H9 (cell line): Measurements from ENCODE around the gene TFAP2E. TPM values are rescaled to one million over a fixed set of nuclear protein-coding genes. Genes with fewer than 3 reads are reported as not detected.

Experiments
- DNase-seq: peaks from one replicate; pipeline ENCODE4 v3.0.0-alpha.2; 2017
- H2AFZ ChIP-seq: one replicate; pipeline ENCODE4 v1.6.1; 2013; ENCODE audit warnings: mild to moderate bottlenecking, low read length, control low read depth, moderate library complexity
- H2AK5ac ChIP-seq: 2 replicates; pipeline ENCODE4 v1.6.1; 2013; ENCODE audit warnings: low read length, control low read depth, mixed read lengths; ENCODE audit not compliant: insufficient read length
- H2BK120ac ChIP-seq: one replicate; pipeline ENCODE4 v1.6.1; 2013; ENCODE audit warnings: low read depth, mild to moderate bottlenecking, low read length, control low read depth, inconsistent platforms; ENCODE audit not compliant: poor library complexity, severe bottlenecking
- H2BK12ac ChIP-seq: 2 replicates; pipeline ENCODE4 v1.6.1; 2013; ENCODE audit warnings: low read length, control low read depth, mixed read lengths, low read depth; ENCODE audit not compliant: insufficient read length
- H2BK15ac ChIP-seq: 2 replicates; pipeline ENCODE4 v1.6.1; 2013; ENCODE audit warnings: low read depth, low read length, control low read depth
- H2BK20ac ChIP-seq: one replicate; pipeline ENCODE4 v1.6.1; 2013; ENCODE audit warnings: low read depth, mild to moderate bottlenecking, low read length, control low read depth, inconsistent platforms; ENCODE audit not compliant: poor library complexity, severe bottlenecking
- H2BK5ac ChIP-seq: 2 replicates; pipeline ENCODE4 v1.6.1; 2013; ENCODE audit warnings: low read length, control low read depth, mixed read lengths; ENCODE audit not compliant: insufficient read length
- H3K14ac ChIP-seq: 2 replicates; pipeline ENCODE4 v1.6.1; 2013; ENCODE audit warnings: low read length, control low read depth; ENCODE audit not compliant: insufficient read depth
- H3K18ac ChIP-seq: 2 replicates; pipeline ENCODE4 v1.6.1; 2013; ENCODE audit warnings: low read depth, mild to moderate bottlenecking, mixed read lengths, low read length, control low read depth; ENCODE audit not compliant: insufficient read length
- H3K23ac ChIP-seq: 2 replicates; pipeline ENCODE4 v1.6.1; 2013; ENCODE audit warnings: low read length, control low read depth, mixed read lengths, low read depth; ENCODE audit not compliant: insufficient read length
- H3K23me2 ChIP-seq: 2 replicates; pipeline ENCODE4 v1.6.1; 2013; ENCODE audit warnings: low read depth, mild to moderate bottlenecking, mixed read lengths, low read length, control low read depth; ENCODE audit not compliant: insufficient read length, poor library complexity, severe bottlenecking
- H3K27ac ChIP-seq: 2 replicates; pipeline ENCODE4 v1.5.1; 2013; ENCODE audit warnings: low read length, control low read depth, mixed read lengths, low read depth; ENCODE audit not compliant: insufficient read length
- H3K27me3 ChIP-seq: 2 replicates; pipeline ENCODE4 v1.6.1; 2013; ENCODE audit warnings: low read length, control low read depth, inconsistent platforms; ENCODE audit not compliant: insufficient read depth
- H3K4ac ChIP-seq: 2 replicates; pipeline ENCODE4 v1.6.1; 2013; ENCODE audit warnings: low read depth, mild to moderate bottlenecking, control low read depth, inconsistent platforms, low read length, moderate library complexity
- H3K4me1 ChIP-seq: 2 replicates; pipeline ENCODE4 v1.6.1; 2013; ENCODE audit warnings: low read length, control low read depth, inconsistent platforms; ENCODE audit not compliant: insufficient read depth
- H3K4me2 ChIP-seq: 2 replicates; pipeline ENCODE4 v1.6.1; 2013; ENCODE audit warnings: low read length, control low read depth, mixed read lengths; ENCODE audit not compliant: insufficient read length, insufficient read depth
- H3K56ac ChIP-seq: 2 replicates; pipeline ENCODE4 v1.6.1; 2013; ENCODE audit warnings: low read depth, mild to moderate bottlenecking, mixed read lengths, low read length, control low read depth; ENCODE audit not compliant: insufficient read length
- H3K79me1 ChIP-seq: 2 replicates; pipeline ENCODE4 v1.6.1; 2013; ENCODE audit warnings: low read depth, mild to moderate bottlenecking, moderate library complexity, low read length, control low read depth, inconsistent platforms; ENCODE audit not compliant: insufficient read depth, poor library complexity, severe bottlenecking
- H3K79me2 ChIP-seq: 2 replicates; pipeline ENCODE4 v1.6.1; 2013; ENCODE audit warnings: low read length, control low read depth, inconsistent platforms; ENCODE audit not compliant: insufficient read depth
- H3K9ac ChIP-seq: 2 replicates; pipeline ENCODE4 v1.6.1; 2013; ENCODE audit warnings: low read length, control low read depth, mixed read lengths; ENCODE audit not compliant: insufficient read length; ENCODE audit errors: extremely low read depth
- H3K9me3 ChIP-seq: one replicate; pipeline ENCODE4 v1.6.1; 2013; ENCODE audit warnings: low read depth, low read length, inconsistent platforms; ENCODE audit not compliant: control insufficient read depth
- H3T11ph ChIP-seq: one replicate; pipeline ENCODE4 v1.6.1; 2013; ENCODE audit warnings: mild to moderate bottlenecking, low read length, control low read depth, inconsistent platforms
- H4K20me1 ChIP-seq: one replicate; pipeline ENCODE4 v1.6.1; 2013; ENCODE audit not compliant: control insufficient read depth, insufficient read length, insufficient read depth
- H4K5ac ChIP-seq: 2 replicates; pipeline ENCODE4 v1.6.1; 2013; ENCODE audit warnings: low read depth, mild to moderate bottlenecking, mixed read lengths, low read length, control low read depth; ENCODE audit not compliant: insufficient read length
- H4K8ac ChIP-seq: replicated peaks from 2 replicates; pipeline ENCODE4 v1.6.1; 2013; ENCODE audit warnings: low read length, control low read depth, mixed read lengths, low read depth; ENCODE audit not compliant: insufficient read length
- H4K91ac ChIP-seq: 2 replicates; pipeline ENCODE4 v1.6.1; 2013; ENCODE audit warnings: low read depth, mild to moderate bottlenecking, moderate library complexity, mixed read lengths, low read length, control low read depth; ENCODE audit not compliant: insufficient read length
- H3K27ac Mint-ChIP-seq, 3 experiments: 2 replicates in 2 of 3; 3 replicates in 1 of 3; pipeline ENCODE4 v1.8.0; 2020 to 2021; ENCODE audit warnings: mixed read lengths in 3 of 3, mild to moderate bottlenecking in 1 of 3, moderate library complexity in 1 of 3
- H3K27me3 Mint-ChIP-seq: 2 replicates; pipeline ENCODE4 v1.8.0; 2021; ENCODE audit warnings: low read depth, mild to moderate bottlenecking, moderate library complexity, mixed read lengths
- H3K36me3 Mint-ChIP-seq, 3 experiments: 2 replicates in 2 of 3; 3 replicates in 1 of 3; pipeline ENCODE4 v1.8.0; 2020 to 2021; ENCODE audit warnings: low read depth in 3 of 3, mixed read lengths in 3 of 3; ENCODE audit not compliant: insufficient read depth in 1 of 3
- H3K4me1 Mint-ChIP-seq, 2 experiments: 2 replicates each; pipeline ENCODE4 v1.8.0; 2020; ENCODE audit warnings: mixed read lengths in 2 of 2
- H3K4me3 Mint-ChIP-seq, 2 experiments: 2 replicates in 1 of 2; 3 replicates in 1 of 2; pipeline ENCODE4 v1.8.0; 2020 to 2021; ENCODE audit warnings: mild to moderate bottlenecking in 2 of 2, mixed read lengths in 2 of 2, moderate library complexity in 1 of 2
- H3K9me3 Mint-ChIP-seq, 2 experiments: 2 replicates in 1 of 2; 3 replicates in 1 of 2; pipeline ENCODE4 v1.8.0; 2020; ENCODE audit warnings: mild to moderate bottlenecking in 2 of 2, mixed read lengths in 2 of 2, moderate library complexity in 1 of 2
- total RNA-seq: library from RNA; stranded (reverse); gene quantifications from 2 replicates; pipeline ENCODE4 v1.2.1, GENCODE V29; 2021
- TF ChIP-seq, protein P1 (sequence below): fragments of 200-600 bp; sonication (generic); conservative IDR thresholded peaks from 3 replicates; pipeline ENCODE4 v1.8.0; 2021; ENCODE audit warnings: antibody characterized with exemption, mild to moderate bottlenecking

TFAP2E gene
- total RNA-seq, 1 experiment from 2014 or later: 0.70 TPM

- Mint-ChIP-seq H3K27ac (no peak overlapping the region), H3K9me3 (no peaks in the 10 kb centered on the region), H3K4me1 (peaks cover 7 to 12% of the 10 kb centered on the region in 2 experiments), H3K4me3 (no peak overlapping the region), H3K27me3 (no peaks in the 10 kb centered on the region), H3K36me3 (peaks cover 31 to 69% (median 61%) of the 10 kb centered on the region in 3 experiments; a peak in 6 of 7 replicates)
- Histone ChIP-seq H2BK20ac (no peak overlapping the region), H3K14ac (no peak overlapping the region), H2BK15ac (no peak overlapping the region), H3K23ac (no peak overlapping the region), H4K91ac (no peak overlapping the region), H3K9ac (no peak overlapping the region), H4K8ac (no peak overlapping the region), H3K4me1 (peaks cover 2% of the 10 kb centered on the region; the same call in 1 of the 2 replicates), H3K23me2 (no peaks in the 10 kb centered on the region), H3K9me3 (no peaks in the 10 kb centered on the region), H3K27me3 (no peaks in the 10 kb centered on the region), H2BK5ac (no peak overlapping the region), H3K79me1 (no peaks in the 10 kb centered on the region), H3K27ac (no peak overlapping the region), H3K18ac (no peak overlapping the region), H4K5ac (no peak overlapping the region), H4K20me1 (no peaks in the 10 kb centered on the region), H3T11ph (no peak overlapping the region), H2AK5ac (no peak overlapping the region), H2BK12ac (no peak overlapping the region), H2AFZ (no peak overlapping the region), H3K79me2 (peaks cover 12% of the 10 kb centered on the region; the same call in 1 of the 2 replicates), H3K4ac (no peak overlapping the region), H2BK120ac (no peak overlapping the region), H3K56ac (no peak overlapping the region), H3K4me2 (no peak overlapping the region)
- TF ChIP-seq, protein P1, sequence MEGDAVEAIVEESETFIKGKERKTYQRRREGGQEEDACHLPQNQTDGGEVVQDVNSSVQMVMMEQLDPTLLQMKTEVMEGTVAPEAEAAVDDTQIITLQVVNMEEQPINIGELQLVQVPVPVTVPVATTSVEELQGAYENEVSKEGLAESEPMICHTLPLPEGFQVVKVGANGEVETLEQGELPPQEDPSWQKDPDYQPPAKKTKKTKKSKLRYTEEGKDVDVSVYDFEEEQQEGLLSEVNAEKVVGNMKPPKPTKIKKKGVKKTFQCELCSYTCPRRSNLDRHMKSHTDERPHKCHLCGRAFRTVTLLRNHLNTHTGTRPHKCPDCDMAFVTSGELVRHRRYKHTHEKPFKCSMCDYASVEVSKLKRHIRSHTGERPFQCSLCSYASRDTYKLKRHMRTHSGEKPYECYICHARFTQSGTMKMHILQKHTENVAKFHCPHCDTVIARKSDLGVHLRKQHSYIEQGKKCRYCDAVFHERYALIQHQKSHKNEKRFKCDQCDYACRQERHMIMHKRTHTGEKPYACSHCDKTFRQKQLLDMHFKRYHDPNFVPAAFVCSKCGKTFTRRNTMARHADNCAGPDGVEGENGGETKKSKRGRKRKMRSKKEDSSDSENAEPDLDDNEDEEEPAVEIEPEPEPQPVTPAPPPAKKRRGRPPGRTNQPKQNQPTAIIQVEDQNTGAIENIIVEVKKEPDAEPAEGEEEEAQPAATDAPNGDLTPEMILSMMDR: no peak
- DNase-seq: no peak
These were observed 60.4 kb downstream of the TFAP2E start for GRCh38 chr1:35633547-35633946.
